DOHH2 (cell line): ENCODE measurements around the gene ALOX5.
A peak's percentile ranks its signal among the peaks of the same experiment; 100 is the strongest.

Experiments
- H3F3A ChIP-seq: fragments of 200-600 bp; sonication (generic), shearing (Covaris generic); 2 replicates; pipeline ENCODE4 v1.6.0; 2016; ENCODE audit warnings: antibody characterized with exemption, mild to moderate bottlenecking; ENCODE audit not compliant: control insufficient read depth, insufficient read depth
- H3K27ac ChIP-seq: fragments of 200-600 bp; sonication (generic); 2 replicates; pipeline ENCODE4 v1.5.1; 2014; ENCODE audit warnings: low read depth, mild to moderate bottlenecking, low read length, moderate library complexity
- H3K27me3 ChIP-seq: fragments of 200-600 bp; sonication (generic); 2 replicates; pipeline ENCODE4 v1.6.1; 2014; ENCODE audit warnings: mild to moderate bottlenecking, low read length, mixed read lengths; ENCODE audit not compliant: control insufficient read depth
- H3K36me3 ChIP-seq: fragments of 200-600 bp; sonication (generic); 2 replicates; pipeline ENCODE4 v1.6.1; 2014; ENCODE audit warnings: mild to moderate bottlenecking, low read length, moderate library complexity, mixed read lengths; ENCODE audit not compliant: control insufficient read depth
- H3K4me1 ChIP-seq: fragments of 200-600 bp; sonication (generic); 2 replicates; pipeline ENCODE4 v1.6.1; 2014; ENCODE audit warnings: mild to moderate bottlenecking, low read length, mixed read lengths; ENCODE audit not compliant: control insufficient read depth
- H3K4me2 ChIP-seq: fragments of 200-600 bp; sonication (generic); 2 replicates; pipeline ENCODE4 v1.6.0; 2014; ENCODE audit warnings: mild to moderate bottlenecking, low read length, moderate library complexity
- H3K4me3 ChIP-seq: fragments of 200-600 bp; sonication (generic); 2 replicates; pipeline ENCODE4 v1.5.1; 2014; ENCODE audit warnings: mild to moderate bottlenecking, low read length, mixed read lengths
- H3K79me2 ChIP-seq: fragments of 200-600 bp; sonication (generic); 2 replicates; pipeline ENCODE4 v1.6.1; 2014; ENCODE audit warnings: mild to moderate bottlenecking, low read length, mixed read lengths; ENCODE audit not compliant: control insufficient read depth
- H3K9me2 ChIP-seq: fragments of 200-600 bp; sonication (generic); replicated peaks from 2 replicates; pipeline ENCODE4 v1.6.1; 2014; ENCODE audit warnings: mild to moderate bottlenecking, low read length, mixed read lengths; ENCODE audit not compliant: control insufficient read depth
- H3K9me3 ChIP-seq: fragments of 200-600 bp; sonication (generic); 2 replicates; pipeline ENCODE4 v1.6.1; 2014; ENCODE audit warnings: antibody characterized with exemption, low read length, mixed read lengths; ENCODE audit not compliant: control insufficient read depth, insufficient read depth
- H4K20me1 ChIP-seq: fragments of 200-600 bp; sonication (generic); 2 replicates; pipeline ENCODE4 v1.6.0; 2014; ENCODE audit warnings: low read depth, mild to moderate bottlenecking, antibody characterized with exemption, low read length, moderate library complexity; ENCODE audit not compliant: control insufficient read depth, insufficient read depth
- CTCF ChIP-seq: fragments of 200-600 bp; sonication (generic); IDR thresholded peaks from one replicate; pipeline ENCODE4 v1.5.1; 2014; ENCODE audit warnings: antibody characterized with exemption, mild to moderate bottlenecking, low read depth, low read length; ENCODE audit not compliant: poor library complexity, severe bottlenecking
- EZH2phosphoT487 ChIP-seq: fragments of 200-600 bp; sonication (generic); IDR thresholded peaks from 2 replicates; pipeline ENCODE4 v1.6.1; 2017; ENCODE audit warnings: borderline replicate concordance, mild to moderate bottlenecking, antibody characterized with exemption, low read length, moderate library complexity, mixed read lengths

Gene ALOX5

GRCh38 chr10:45377321-45377720 is 3.3 kb downstream of the ALOX5 start:
- no peaks in the 10 kb centered on the region for H3K9me2 ChIP-seq
- H3F3A ChIP-seq, result peaks cover 7% of the 10 kb centered on the region
- H3K27me3 ChIP-seq, result no peaks in the 10 kb centered on the region
- H3K4me1 ChIP-seq, result peaks cover 34% of the 10 kb centered on the region
- peaks cover 42% of the 10 kb centered on the region for H4K20me1 ChIP-seq
- TF ChIP-seq CTCF, result no peak
- TF ChIP-seq EZH2phosphoT487, result no peak
- H3K4me3 ChIP-seq, result peak overlapping the region; percentile 52
- peaks cover 4% of the 10 kb centered on the region; the same call in 1 of the 2 replicates for H3K9me3 ChIP-seq
- peak overlapping the region; percentile 1; the same call in 1 of the 2 replicates for H3K27ac ChIP-seq
- H3K36me3 ChIP-seq, result peaks cover 92% of the 10 kb centered on the region
- peak overlapping the region; percentile 99 for H3K4me2 ChIP-seq
- H3K79me2 ChIP-seq, result peaks cover 99% of the 10 kb centered on the region

GRCh38 chr10:45377858-45378257 is 3.8 kb downstream of the ALOX5 start:
- TF ChIP-seq CTCF, result no peak
- TF ChIP-seq EZH2phosphoT487, result no peak
- peak overlapping the region; percentile 99; the same call in 1 of the 2 replicates for H3K4me2 ChIP-seq
- no peak overlapping the region for H3K27ac ChIP-seq

GRCh38 chr10:45378914-45379726 is 5.1 kb downstream of the ALOX5 start:
- Histone ChIP-seq H3K27me3 (no peaks in the 10 kb centered on the region), H3K4me3 (no peak overlapping the region), H3K36me3 (peaks cover 99% of the 10 kb centered on the region), H4K20me1 (peaks cover 42% of the 10 kb centered on the region), H3K4me1 (peaks cover 34% of the 10 kb centered on the region), H3K27ac (no peak overlapping the region), H3K79me2 (peaks cover 100% of the 10 kb centered on the region), H3K4me2 (no peak overlapping the region), H3F3A (no peaks in the 10 kb centered on the region), H3K9me2 (no peaks in the 10 kb centered on the region), H3K9me3 (peaks cover 4% of the 10 kb centered on the region; the same call in 1 of the 2 replicates)
- TF ChIP-seq CTCF (no peak), EZH2phosphoT487 (no peak)

More at GRCh38 chr10:45377858-45378257, 3.8 kb downstream of the ALOX5 start:
- Histone ChIP-seq H3K36me3 (peaks cover 94% of the 10 kb centered on the region), H3K9me2 (no peaks in the 10 kb centered on the region), H4K20me1 (peaks cover 42% of the 10 kb centered on the region), H3K27me3 (no peaks in the 10 kb centered on the region), H3K4me1 (peaks cover 34% of the 10 kb centered on the region), H3K4me3 (peak overlapping the region; percentile 52; the same call in 1 of the 2 replicates), H3K9me3 (peaks cover 4% of the 10 kb centered on the region; the same call in 1 of the 2 replicates), H3F3A (peaks cover 2% of the 10 kb centered on the region), H3K79me2 (peaks cover 99% of the 10 kb centered on the region)
